Measurements from ENCODE around the gene RAD9A. TPM values are rescaled to one million over a fixed set of nuclear protein-coding genes. Genes with fewer than 3 reads are reported as not detected.

RAD9A gene
- total RNA-seq, 1 experiment from 2014 or later: 20.9 TPM

DNA sequence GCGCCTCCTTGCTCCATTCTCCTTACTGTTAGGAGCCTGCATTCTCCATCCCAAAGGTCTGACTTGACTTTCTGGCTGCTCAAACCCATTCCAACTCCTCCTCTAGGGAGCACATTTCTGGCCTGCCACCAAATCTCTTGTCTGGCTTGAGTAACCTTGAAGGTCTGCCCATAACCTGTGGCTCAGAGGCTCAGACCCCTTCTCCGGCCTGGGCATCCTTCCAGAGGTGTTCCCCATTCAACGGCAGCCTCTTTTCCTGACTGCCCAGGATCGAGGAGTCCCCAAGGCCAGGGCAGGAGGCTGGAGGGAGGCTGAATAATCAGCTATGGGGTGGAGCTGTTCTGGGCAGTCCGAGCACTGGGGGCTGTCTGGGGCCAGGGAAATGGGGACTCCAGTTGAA, 2.2 kb downstream of the RAD9A start:
- H4K91ac ChIP-seq (ENCODE audit: insufficient read length, low read depth, low read length): no peak overlapping the region
- no CpG with 5 or more reads among the region's 5 CpGs for WGBS (ENCODE audit: extremely low coverage, insufficient read length, low lambda C conversion rate)
- no peak overlapping the region for H3T11ph ChIP-seq (ENCODE audit: low read length)
- H2BK12ac ChIP-seq (ENCODE audit: insufficient read length, low read depth, low read length): no peak overlapping the region
- no peak overlapping the region for H3K23ac ChIP-seq (ENCODE audit: insufficient read length, low read depth, low read length)
- H2BK5ac ChIP-seq (ENCODE audit: insufficient read length, low read length): no peak overlapping the region
- H3K9me3 ChIP-seq (ENCODE audit: control insufficient read depth, low read depth, low read length): no peaks in the 10 kb centered on the region
- Mint-ChIP-seq H3K4me3 (peak overlapping the region; percentile 44 to 47; a peak in 4 of 5 replicates), H3K27ac (peak overlapping the region in 1 of 3 experiments; percentile 59; a peak in 1 of 7 replicates), H3K27me3 (ENCODE audit: low read depth) (no peaks in the 10 kb centered on the region), H3K4me1 (peaks cover 26 to 30% of the 10 kb centered on the region in 2 experiments), H3K9me3 (no peaks in the 10 kb centered on the region; a peak in 1 of 5 replicates), H3K36me3 (ENCODE audit: insufficient read depth in 1 of 3, low read depth in 3 of 3) (peaks cover 19 to 42% (median 38%) of the 10 kb centered on the region in 3 experiments)
- H3K27me3 ChIP-seq (ENCODE audit: insufficient read depth, low read length): no peaks in the 10 kb centered on the region
- no peak overlapping the region for H2AK5ac ChIP-seq (ENCODE audit: insufficient read length, low read length)
- TF ChIP-seq, protein P1, sequence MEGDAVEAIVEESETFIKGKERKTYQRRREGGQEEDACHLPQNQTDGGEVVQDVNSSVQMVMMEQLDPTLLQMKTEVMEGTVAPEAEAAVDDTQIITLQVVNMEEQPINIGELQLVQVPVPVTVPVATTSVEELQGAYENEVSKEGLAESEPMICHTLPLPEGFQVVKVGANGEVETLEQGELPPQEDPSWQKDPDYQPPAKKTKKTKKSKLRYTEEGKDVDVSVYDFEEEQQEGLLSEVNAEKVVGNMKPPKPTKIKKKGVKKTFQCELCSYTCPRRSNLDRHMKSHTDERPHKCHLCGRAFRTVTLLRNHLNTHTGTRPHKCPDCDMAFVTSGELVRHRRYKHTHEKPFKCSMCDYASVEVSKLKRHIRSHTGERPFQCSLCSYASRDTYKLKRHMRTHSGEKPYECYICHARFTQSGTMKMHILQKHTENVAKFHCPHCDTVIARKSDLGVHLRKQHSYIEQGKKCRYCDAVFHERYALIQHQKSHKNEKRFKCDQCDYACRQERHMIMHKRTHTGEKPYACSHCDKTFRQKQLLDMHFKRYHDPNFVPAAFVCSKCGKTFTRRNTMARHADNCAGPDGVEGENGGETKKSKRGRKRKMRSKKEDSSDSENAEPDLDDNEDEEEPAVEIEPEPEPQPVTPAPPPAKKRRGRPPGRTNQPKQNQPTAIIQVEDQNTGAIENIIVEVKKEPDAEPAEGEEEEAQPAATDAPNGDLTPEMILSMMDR (conservative IDR thresholded peaks at IDR 0.05): no peak
- no peak overlapping the region for H4K8ac ChIP-seq (replicated peaks; ENCODE audit: insufficient read length, low read depth, low read length)
- no peak overlapping the region for H3K18ac ChIP-seq (ENCODE audit: insufficient read length, low read depth, low read length)
- H4K20me1 ChIP-seq (ENCODE audit: control insufficient read depth, insufficient read depth, insufficient read length): no peaks in the 10 kb centered on the region
- H3K9ac ChIP-seq (ENCODE audit: extremely low read depth, insufficient read length, low read length): no peak overlapping the region
- no peak overlapping the region for H3K4ac ChIP-seq (ENCODE audit: low read depth, low read length)
- H3K56ac ChIP-seq (ENCODE audit: insufficient read length, low read depth, low read length): no peak overlapping the region
- no peak overlapping the region for H4K5ac ChIP-seq (ENCODE audit: insufficient read length, low read depth, low read length)
- H3K79me1 ChIP-seq (ENCODE audit: insufficient read depth, low read depth, low read length, poor library complexity, severe bottlenecking): no peaks in the 10 kb centered on the region
- no peak for DNase-seq
- no peak overlapping the region for H2BK120ac ChIP-seq (ENCODE audit: low read depth, low read length, poor library complexity, severe bottlenecking)
- no peak overlapping the region for H3K14ac ChIP-seq (ENCODE audit: insufficient read depth, low read length)
- no peaks in the 10 kb centered on the region for H3K79me2 ChIP-seq (ENCODE audit: insufficient read depth, low read length)
- H3K23me2 ChIP-seq (ENCODE audit: insufficient read length, low read depth, low read length, poor library complexity, severe bottlenecking): peaks cover 13% of the 10 kb centered on the region
- H3K27ac ChIP-seq (ENCODE audit: insufficient read length, low read depth, low read length): no peak overlapping the region
- no peak overlapping the region for H2BK15ac ChIP-seq (ENCODE audit: low read depth, low read length)
- no peak overlapping the region for H2BK20ac ChIP-seq (ENCODE audit: low read depth, low read length, poor library complexity, severe bottlenecking)
- H3K4me1 ChIP-seq (ENCODE audit: insufficient read depth, low read length): no peaks in the 10 kb centered on the region; the same call in 1 of the 2 replicates
- no peak overlapping the region for H2AFZ ChIP-seq (ENCODE audit: low read length)
- no peak overlapping the region for H3K4me2 ChIP-seq (ENCODE audit: insufficient read depth, insufficient read length, low read length)

Measured in H9 (cell line).